ENCODE data around the gene SET. TPM values are rescaled to one million over a fixed set of nuclear protein-coding genes. Genes with fewer than 3 reads are reported as not detected.

The SET gene
- total and polyA plus RNA-seq, 2 of the 13 experiments (the other 11 are each of a cell fraction or from before 2014, with no cell fraction given) = 94.2 to 611 TPM

GRCh38 chr9:128684325-128685199 is 4.5 kb upstream of the SET start (continued):
- TF ChIP-seq GATAD2A (CRISPR knock-in tag; IDR thresholded peaks at IDR 0.05) (peak; percentile 36; the same call in 1 of the 2 replicates), CCDC6 (CRISPR knock-in tag; IDR thresholded peaks at IDR 0.05) (peak; percentile 83; the same call in 1 of the 2 replicates), NFE2L1 (CRISPR knock-in tag; IDR thresholded peaks at IDR 0.05; ENCODE audit: borderline replicate concordance) (no peak), YY1 (IDR thresholded peaks at IDR 0.05; ENCODE audit: insufficient read depth, insufficient replicate concordance, low read depth, low read length) (peak; percentile 12), HMGXB4 (CRISPR knock-in tag; IDR thresholded peaks at IDR 0.05; ENCODE audit: borderline replicate concordance in 1 of 2, low read depth in 1 of 2) (peak in 1 of 2 experiments; percentile 78; a peak in 2 of 4 replicates), ZNF687 (CRISPR knock-in tag; IDR thresholded peaks at IDR 0.05) (peak; percentile 92), ZNF143 (CRISPR knock-in tag; IDR thresholded peaks at IDR 0.05) (no peak), IRF9 (CRISPR knock-in tag; IDR thresholded peaks at IDR 0.05; ENCODE audit: borderline replicate concordance) (peak; percentile 54; the same call in 1 of the 2 replicates), MEF2D (CRISPR knock-in tag; IDR thresholded peaks at IDR 0.05) (no peak), YEATS2 (CRISPR knock-in tag; IDR thresholded peaks at IDR 0.05; ENCODE audit: borderline replicate concordance) (0 out of 2 replicates have a peak, but pooled peaks have one; percentile 66), ZNF292 (CRISPR knock-in tag; IDR thresholded peaks at IDR 0.05; ENCODE audit: borderline replicate concordance, low read depth) (no peak), EHMT2 (IDR thresholded peaks at IDR 0.05; ENCODE audit: borderline replicate concordance, low read depth, low read length) (no peak), FOSL1 (CRISPR knock-in tag; IDR thresholded peaks at IDR 0.05; ENCODE audit: borderline replicate concordance) (no peak), ZNF883 (CRISPR knock-in tag; IDR thresholded peaks at IDR 0.05; ENCODE audit: not compliant biosample characterization) (no peak), MAFK (conservative IDR thresholded peaks at IDR 0.05 in 1 of 2, IDR thresholded peaks at IDR 0.05 in 1 of 2; ENCODE audit: low read length in 2 of 2) (0 out of 4 replicates have a peak, but pooled peaks of 1 of the 2 experiments have one; percentile 3), ETV5 (CRISPR knock-in tag; IDR thresholded peaks at IDR 0.05; ENCODE audit: borderline replicate concordance) (peak; percentile 49; the same call in 1 of the 2 replicates)
